Activated CD4-positive, alpha-beta T cell treated with anti-CD3 and anti-CD28 coated beads, Interleukin-2, amount 50 U/mL, for 24 hours (primary cell): Measurements from ENCODE around the gene GREM2.

Experiments used
- DNase-seq, 2 donors: peaks; one replicate each; pipeline ENCODE4 v3.0.0-alpha.2; 2020; ENCODE audit warnings: low read depth in 1 of 2, low spot score in 1 of 2

The GREM2 gene

DNA sequence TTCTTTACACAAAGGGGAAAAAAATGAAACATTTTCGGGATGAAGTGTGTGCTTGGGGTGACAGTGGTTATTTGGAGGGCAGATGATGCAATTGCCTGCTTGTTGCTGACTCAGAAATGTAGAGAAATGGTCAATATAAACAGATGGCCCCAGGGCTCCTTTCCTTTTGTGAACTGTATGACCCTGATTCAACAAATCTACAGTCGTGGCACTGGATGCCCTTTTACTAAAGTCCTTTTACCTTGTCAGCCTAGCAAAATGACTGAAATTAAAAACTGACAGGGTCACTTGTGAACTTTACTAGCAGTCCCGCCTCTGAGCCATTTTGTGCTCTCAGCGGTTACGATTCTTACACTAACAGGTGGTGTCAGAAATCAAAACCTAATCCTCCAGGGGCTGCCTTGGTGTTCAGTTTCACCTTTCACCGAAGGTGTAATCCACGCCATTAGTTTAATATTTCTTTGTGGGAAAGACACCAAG lies 49.8 kb downstream of the GREM2 start:
- no peak for DNase-seq

DNA sequence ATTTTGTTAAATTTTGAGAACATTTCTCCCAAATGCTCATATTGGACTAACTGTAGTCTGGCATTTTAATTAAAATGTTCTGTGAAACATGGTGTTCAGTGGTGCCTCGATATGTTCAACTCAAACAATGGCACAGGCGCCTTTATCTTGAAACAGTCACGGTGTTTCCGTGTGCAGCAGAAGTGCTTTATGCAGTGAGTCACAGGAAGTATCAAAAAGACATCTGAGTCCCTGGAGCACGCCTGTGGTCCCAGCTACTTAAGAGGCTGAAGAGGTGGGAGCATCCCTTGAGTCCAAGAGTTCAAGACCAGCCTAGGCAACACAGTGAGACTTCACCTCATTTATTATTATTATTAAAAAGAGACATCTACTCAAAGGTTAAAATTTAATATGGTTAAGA lies 52.2 kb downstream of the GREM2 start:
- no peak for DNase-seq

GRCh38 chr1:240555524-240555923 lies 56.4 kb downstream of the GREM2 start:
- no peak for DNase-seq

- DNase-seq = no peak
Measured at GRCh38 chr1:240553351-240553750, 58.6 kb downstream of the GREM2 start.

DNA sequence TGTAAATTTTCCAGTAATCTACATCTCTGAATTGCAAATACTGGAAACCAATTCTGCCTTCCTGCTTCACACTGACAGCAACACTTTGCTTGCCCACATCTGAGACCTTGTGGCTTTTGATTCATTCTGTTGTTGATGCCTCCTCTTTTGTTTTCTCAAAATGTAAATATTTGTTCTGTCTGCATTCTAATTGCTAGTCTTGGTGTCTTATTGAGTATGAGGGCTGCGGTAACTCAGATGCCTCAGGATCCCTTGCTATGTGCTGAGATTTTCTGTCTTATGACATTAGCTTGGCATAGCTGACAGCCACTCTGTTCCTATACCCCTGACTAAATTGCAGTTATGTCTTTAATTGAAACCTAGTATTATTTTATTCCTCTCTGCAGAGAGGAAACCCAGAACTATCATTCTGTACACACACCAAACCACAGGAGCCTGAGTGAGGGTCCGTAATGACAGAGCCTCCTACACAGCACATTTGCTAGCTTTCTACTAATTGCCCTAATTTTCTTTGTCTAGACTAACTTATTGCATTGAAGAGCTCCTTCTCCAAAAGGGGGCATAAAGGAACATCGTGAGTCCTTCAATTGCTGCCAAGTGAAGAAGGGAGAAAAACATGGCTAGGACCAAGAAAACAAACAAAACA lies 72.1 kb downstream of the GREM2 start:
- no peak for DNase-seq

DNA sequence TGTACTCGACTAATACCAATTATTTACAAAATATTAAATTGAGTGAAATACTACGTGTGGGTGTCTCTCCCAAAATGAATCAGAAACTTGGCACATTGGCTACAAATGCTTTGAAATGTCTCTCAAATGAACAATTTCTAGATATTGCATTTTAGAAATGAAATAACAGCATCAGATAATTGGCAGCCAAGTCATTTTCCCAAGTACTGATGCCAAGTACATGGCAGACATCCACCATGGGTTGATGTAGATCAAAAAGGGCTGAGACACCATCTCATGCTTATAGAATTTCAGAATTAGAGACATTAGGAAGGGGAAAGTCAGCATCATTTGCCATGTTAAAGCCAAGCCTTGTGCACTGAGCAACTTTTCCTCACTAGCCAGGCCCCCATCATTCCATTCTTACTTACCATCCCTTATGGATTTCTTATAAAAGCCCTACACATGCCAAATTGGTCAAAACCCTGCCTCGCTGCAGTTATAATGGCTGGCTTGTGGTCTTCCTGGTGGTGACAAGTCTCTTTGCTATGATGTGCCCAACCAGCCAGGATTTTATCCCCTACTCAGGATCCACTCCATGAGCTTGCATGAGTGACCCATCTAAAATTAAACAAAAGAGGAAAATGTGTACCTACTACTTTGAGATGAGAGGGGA lies 73.1 kb downstream of the GREM2 start:
- no peak for DNase-seq

- no peak for DNase-seq
Measured at GRCh38 chr1:240533154-240533780, 78.7 kb downstream of the GREM2 start.

- DNase-seq = no peak
Measured at GRCh38 chr1:240528591-240528990, 83.4 kb downstream of the GREM2 start.

DNA sequence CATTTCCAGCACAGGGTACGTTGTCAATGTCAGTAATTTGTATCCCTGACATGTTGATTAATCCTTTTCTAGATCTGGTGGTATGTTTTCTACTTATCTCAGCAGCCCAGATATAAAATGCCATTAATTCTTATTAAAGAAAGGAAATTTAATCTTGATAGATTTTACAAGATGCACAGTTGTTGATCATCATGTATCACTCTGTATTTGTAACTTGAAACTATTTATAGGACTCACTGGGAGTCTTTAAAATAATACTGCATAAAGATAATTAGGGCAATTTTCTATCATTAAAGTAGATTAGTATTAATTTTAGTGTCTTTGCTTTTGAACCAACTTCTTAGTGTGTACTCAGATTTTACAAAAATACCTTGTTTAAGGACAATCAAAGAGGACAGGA lies 84.9 kb downstream of the GREM2 start:
- DNase-seq = no peak

GRCh38 chr1:240526312-240526711 lies 85.6 kb downstream of the GREM2 start:
- DNase-seq = no peak

DNA sequence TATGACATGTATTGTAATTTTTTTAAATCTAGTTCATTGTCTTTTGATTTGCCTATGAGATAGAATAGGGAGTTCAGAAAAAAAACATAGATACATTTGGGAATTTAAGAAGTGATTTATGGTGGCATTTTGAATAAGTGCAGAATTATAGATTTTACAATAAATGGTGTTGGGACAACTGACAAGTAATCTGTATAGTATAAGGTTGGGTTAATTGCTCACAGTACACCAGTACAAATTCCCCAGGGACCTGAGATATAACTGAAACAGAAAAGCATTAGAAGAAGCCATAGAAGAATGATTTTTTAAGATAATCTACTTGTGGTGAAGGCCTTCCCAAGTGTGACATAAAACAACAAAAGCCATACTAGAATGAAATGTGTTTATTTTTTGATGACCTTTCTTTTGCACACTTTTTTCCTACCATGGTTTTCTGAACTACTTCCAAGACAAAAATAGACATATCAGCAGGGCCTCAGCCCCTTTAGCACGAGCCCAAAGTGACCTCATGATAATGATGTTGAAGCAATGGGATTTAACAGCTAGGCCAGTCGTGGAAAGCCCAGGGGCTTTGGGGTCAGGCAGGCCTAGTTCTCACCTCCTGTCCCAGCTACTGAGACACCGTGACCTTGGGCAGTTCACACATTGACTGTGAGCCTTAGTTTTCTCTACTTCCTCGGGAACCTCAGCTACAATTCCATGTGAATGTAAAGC lies 87.4 kb downstream of the GREM2 start:
- no peak for DNase-seq

DNA sequence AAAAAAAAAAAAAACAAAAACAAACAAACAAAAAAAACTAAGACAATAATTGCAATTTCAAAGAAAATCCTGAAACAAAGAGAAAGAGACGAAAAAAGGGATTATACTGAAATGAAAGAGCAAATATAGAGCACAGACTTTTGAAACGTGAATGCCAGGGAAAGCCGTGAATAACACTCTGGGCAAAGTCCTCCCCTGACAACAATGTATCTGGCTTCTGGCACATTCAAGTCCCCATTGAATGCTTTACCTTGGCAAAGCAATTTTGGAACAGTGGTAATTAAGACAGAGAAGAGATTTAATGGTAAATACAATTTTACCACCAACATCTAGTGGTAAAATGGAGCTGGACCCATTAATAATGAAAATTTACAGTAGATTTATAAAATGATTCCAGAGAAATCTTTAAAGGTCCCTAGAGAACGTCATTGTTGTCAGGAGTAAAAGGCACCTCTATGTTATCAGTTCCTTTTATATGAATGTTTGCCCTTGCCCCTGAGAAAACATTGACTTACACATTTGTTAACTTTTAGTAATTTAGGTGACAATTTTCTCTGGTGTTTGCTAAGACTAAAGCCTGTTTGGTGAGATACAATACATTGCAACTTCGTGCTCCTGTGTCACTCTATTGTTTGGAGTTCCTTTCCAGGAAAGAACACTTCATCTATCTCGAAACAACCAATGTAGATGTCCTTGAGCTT lies 89.7 kb downstream of the GREM2 start:
- DNase-seq = no peak

DNA sequence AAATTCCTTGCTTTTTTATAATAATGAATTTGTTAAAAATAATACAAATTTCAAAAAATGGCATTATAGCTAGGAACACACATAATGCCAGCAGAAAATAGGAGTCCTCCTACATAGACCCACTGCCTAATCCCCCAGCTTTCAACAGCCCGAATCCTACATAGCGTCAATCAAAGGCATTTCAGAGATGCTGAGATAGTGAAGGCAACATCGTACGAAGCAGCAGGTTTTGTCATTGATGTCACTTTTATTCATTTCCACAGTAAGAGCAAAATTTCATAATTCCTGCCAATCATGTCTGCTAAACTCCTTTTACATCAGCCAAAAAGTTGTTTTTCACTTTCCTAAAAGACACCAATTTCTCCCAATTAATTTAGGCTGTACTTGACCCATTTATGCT lies 94.1 kb downstream of the GREM2 start:
- no peak for DNase-seq

- DNase-seq = no peak
Measured at GRCh38 chr1:240516069-240516468, 95.9 kb downstream of the GREM2 start.

DNA sequence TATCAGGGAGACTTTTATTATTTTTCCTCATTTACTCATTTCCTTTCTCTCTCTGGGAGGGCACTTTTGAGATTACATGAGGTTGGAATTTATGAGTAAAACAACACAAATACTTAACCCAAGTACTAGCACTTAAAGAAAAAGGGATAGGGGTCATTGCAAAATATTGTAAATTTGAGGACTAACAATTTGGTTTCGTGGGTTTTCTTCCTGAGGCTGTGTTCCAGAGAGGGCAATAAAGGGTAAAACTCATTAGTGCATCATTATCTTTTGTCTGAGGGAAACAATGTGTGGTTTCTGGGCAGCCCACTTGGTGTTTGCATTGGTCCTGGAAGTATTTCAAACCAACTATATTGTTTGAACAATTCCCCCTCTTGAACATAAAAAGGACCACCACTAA lies 96.5 kb downstream of the GREM2 start:
- DNase-seq = no peak

DNA sequence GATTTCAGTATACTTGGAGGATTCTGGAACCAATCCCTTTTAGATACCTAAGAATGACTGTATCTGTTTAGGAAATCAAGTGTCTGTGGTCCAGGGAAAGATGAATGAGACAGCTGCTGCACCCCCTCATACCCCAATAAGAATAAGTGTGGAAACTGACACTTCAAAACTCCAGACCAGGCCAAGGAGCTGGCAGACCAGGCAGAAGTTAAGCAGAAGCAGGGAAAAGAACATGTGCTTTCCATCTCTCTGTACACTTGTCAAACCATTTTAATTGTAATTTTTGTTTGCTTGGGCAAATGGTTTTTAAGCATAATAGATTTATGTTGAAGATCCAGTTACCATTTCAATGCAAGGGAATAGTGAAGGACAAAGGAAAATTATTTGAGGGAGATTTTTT lies 100.2 kb downstream of the GREM2 start:
- DNase-seq = no peak

- DNase-seq = no peak
Measured at GRCh38 chr1:240508950-240509349, 103.0 kb downstream of the GREM2 start.

GRCh38 chr1:240508201-240508600 lies 103.8 kb downstream of the GREM2 start:
- DNase-seq = no peak

DNA sequence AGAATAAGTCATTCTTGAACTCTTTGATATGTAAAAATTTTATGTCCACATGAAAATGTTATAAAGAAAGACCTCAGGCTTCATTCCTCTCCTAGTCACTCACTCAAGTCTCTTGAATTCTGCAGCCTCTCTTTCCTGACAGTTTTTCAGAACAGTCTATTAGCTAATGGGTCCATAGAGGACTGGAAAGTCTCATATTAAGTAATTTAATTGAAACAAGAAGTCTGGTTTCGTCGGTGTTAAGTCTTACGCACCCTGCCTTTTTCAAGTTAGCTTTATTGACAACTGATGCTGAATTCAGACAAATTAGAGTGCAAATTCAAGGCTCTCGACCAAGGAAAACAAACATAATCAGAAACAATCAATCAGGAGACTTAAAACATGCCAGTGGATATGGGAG lies 105.8 kb downstream of the GREM2 start:
- no peak for DNase-seq

GRCh38 chr1:240503558-240503957 lies 108.4 kb downstream of the GREM2 start:
- DNase-seq = no peak

DNA sequence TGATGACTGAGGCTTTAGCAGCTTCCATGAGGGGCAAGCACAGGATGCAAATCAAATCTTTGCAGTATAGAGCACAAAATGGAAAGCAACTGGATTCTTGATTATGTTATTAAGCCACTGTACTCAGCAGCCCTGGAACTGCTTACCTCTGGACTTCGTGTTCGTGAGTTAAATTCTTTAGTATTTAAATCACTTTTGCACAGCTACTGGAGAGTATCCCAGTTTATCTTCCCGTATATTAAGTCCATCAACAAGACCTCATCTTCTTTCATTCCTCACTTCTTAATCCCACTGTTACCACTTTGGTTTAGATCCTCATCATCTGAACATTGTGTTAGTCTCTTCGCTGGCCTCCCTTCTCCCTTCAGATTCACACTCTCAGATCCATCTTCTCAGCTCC lies 108.9 kb downstream of the GREM2 start:
- no peak for DNase-seq
